ENCODE results near the gene AMMECR1.

DNA sequence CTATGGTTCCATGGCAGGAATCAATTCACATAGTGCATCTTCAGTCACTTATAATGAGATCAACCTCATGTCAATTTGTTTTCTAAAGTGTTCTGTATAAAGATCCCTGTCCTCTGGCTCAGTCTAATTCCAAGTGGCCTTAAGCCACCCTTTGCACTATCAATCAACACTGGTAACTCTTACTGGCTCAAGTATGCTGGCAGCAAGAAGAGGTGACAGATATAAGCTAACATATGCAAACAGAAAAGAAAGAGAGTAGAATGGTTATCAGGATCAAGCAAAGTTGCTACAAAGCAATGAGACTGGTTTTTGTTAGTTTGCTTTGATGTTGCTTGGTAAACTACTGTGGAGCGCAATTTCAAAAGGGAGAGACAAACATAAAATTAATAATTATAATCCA, 67.0 kb downstream of the AMMECR1 start:
- TF ChIP-seq, protein P1, sequence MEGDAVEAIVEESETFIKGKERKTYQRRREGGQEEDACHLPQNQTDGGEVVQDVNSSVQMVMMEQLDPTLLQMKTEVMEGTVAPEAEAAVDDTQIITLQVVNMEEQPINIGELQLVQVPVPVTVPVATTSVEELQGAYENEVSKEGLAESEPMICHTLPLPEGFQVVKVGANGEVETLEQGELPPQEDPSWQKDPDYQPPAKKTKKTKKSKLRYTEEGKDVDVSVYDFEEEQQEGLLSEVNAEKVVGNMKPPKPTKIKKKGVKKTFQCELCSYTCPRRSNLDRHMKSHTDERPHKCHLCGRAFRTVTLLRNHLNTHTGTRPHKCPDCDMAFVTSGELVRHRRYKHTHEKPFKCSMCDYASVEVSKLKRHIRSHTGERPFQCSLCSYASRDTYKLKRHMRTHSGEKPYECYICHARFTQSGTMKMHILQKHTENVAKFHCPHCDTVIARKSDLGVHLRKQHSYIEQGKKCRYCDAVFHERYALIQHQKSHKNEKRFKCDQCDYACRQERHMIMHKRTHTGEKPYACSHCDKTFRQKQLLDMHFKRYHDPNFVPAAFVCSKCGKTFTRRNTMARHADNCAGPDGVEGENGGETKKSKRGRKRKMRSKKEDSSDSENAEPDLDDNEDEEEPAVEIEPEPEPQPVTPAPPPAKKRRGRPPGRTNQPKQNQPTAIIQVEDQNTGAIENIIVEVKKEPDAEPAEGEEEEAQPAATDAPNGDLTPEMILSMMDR (IDR thresholded peaks at IDR 0.05; ENCODE audit: borderline replicate concordance, extremely low read depth, low read length, poor library complexity, severe bottlenecking): no peak
- no peak for TF ChIP-seq EZH2 (IDR thresholded peaks at IDR 0.05; ENCODE audit: borderline replicate concordance, low read depth, low read length, severe bottlenecking)
